AG09319 (cell line): ENCODE measurements around the gene ARHGEF12.

Experiments
- DNase-seq: peaks from one replicate; pipeline ENCODE4 v3.0.0-alpha.2; 2010; ENCODE audit warnings: low read depth; ENCODE audit errors: extremely low read depth
- CTCF ChIP-seq: IDR thresholded peaks from 2 replicates; pipeline ENCODE4 v1.5.1; 2011; ENCODE audit warnings: low read depth, mild to moderate bottlenecking, inconsistent platforms, low read length, moderate library complexity

ARHGEF12 gene

GRCh38 chr11:120442031-120442430 is 105.8 kb downstream of the ARHGEF12 start:
- TF ChIP-seq CTCF = no peak
- DNase-seq = no peak

- TF ChIP-seq CTCF = no peak
- no peak for DNase-seq
These were observed 110.6 kb downstream of the ARHGEF12 start for GRCh38 chr11:120446802-120447201.

- DNase-seq = no peak
- no peak for TF ChIP-seq CTCF
These were observed 112.0 kb downstream of the ARHGEF12 start for GRCh38 chr11:120448240-120448639.

GRCh38 chr11:120455487-120455886 is 119.3 kb downstream of the ARHGEF12 start:
- no peak for DNase-seq
- no peak for TF ChIP-seq CTCF

- DNase-seq = no peak
- TF ChIP-seq CTCF = no peak
These were observed 121.8 kb downstream of the ARHGEF12 start for GRCh38 chr11:120457996-120458395.

GRCh38 chr11:120462825-120463224 is 126.6 kb downstream of the ARHGEF12 start:
- TF ChIP-seq CTCF = no peak
- DNase-seq = no peak

- TF ChIP-seq CTCF = no peak
- DNase-seq = no peak
These were observed 129.8 kb downstream of the ARHGEF12 start for GRCh38 chr11:120465921-120466534.
